ENCODE data around the gene ARHGAP33. TPM values are rescaled to one million over a fixed set of nuclear protein-coding genes. Genes with fewer than 3 reads are reported as not detected.

ARHGAP33 gene
- total RNA-seq, 4 donors from 2014 or later = 8.6 to 166 (median 20.0) TPM

DNA sequence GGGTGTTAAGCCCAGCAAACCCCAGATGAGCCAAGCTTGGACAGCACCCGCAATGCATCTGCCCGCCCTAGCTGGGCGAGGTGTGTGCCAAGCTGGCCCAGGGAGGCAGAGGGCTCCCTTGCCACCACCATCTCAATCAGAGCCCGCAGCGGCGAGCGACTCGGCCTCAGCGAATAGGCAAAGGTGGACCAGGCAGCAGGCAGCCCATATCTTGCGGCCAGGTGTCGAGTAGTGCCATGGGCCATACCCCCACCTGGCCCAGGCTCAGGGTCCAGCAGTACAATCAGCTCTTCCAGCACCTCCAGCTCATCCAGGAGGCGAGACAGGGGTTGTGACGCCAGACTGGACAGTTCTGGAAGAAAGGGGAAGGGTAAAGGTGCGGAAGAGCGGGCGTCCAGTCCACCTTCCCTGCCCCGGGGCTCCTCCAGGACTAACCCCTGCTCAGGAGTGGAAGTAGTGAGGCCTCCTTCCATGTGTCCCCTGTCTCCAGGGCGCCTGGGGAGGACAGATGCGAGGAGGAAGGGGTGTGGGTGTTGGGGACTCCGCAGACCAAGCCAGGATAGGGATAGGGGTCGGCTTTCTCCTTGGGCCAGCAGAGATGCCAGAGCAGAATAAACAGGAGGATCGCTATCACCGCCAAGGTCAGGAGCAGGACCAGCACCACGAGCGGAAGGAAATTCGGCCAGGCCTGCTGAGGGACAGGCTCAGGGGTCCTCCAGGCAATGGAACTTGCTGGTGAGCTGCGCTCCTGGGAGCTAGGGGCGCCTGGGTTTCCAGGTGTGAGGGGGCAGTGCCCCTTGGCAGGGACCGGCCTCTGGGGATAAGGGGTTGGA is 35.9 kb upstream of the ARHGAP33 start:
- Histone ChIP-seq H3K4me3 (peak overlapping the region; percentile 53 to 78 (median 66)), H3K27me3 (no peaks in the 10 kb centered on the region), H3K4me1 (peaks cover 0 to 25% (median 10%) of the 10 kb centered on the region in 4 donors), H3K9me3 (no peaks in the 10 kb centered on the region), H3K36me3 (peaks cover 0 to 51% (median 0%) of the 10 kb centered on the region in 3 donors), H3K27ac (peak overlapping the region; percentile 47 to 98 (median 80))
- TF ChIP-seq, protein P1, sequence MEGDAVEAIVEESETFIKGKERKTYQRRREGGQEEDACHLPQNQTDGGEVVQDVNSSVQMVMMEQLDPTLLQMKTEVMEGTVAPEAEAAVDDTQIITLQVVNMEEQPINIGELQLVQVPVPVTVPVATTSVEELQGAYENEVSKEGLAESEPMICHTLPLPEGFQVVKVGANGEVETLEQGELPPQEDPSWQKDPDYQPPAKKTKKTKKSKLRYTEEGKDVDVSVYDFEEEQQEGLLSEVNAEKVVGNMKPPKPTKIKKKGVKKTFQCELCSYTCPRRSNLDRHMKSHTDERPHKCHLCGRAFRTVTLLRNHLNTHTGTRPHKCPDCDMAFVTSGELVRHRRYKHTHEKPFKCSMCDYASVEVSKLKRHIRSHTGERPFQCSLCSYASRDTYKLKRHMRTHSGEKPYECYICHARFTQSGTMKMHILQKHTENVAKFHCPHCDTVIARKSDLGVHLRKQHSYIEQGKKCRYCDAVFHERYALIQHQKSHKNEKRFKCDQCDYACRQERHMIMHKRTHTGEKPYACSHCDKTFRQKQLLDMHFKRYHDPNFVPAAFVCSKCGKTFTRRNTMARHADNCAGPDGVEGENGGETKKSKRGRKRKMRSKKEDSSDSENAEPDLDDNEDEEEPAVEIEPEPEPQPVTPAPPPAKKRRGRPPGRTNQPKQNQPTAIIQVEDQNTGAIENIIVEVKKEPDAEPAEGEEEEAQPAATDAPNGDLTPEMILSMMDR (IDR thresholded peaks at IDR 0.05) = no peak
- no peak for TF ChIP-seq POLR2A (IDR thresholded peaks at IDR 0.05)
- no peak for DNase-seq

DNA sequence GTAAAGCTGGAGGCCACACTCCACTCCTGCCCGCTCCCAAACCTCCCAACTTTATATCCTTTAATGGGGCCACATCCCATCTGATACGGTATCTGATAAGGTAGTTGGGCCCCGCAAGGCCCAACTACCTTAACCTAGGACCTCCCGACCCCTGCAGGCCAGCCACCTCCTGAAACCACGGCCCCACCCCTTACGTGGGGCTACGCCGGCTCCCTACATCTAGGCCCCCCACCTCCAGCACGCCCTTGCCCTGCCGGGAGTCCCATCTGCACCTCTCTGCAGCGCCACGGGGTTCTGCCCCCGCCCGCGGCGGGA is 35.3 kb upstream of the ARHGAP33 start:
- Histone ChIP-seq H3K4me3 (peak overlapping the region; percentile 53 to 78 (median 66)), H3K4me1 (peaks cover 0 to 25% (median 11%) of the 10 kb centered on the region in 4 donors), H3K36me3 (peaks cover 0 to 45% (median 0%) of the 10 kb centered on the region in 3 donors), H3K27ac (peak overlapping the region; percentile 47 to 98 (median 80)), H3K9me3 (no peaks in the 10 kb centered on the region), H3K27me3 (no peaks in the 10 kb centered on the region)
- TF ChIP-seq, protein P1 (IDR thresholded peaks at IDR 0.05) = no peak
- TF ChIP-seq POLR2A (IDR thresholded peaks at IDR 0.05) = no peak
- no peak for DNase-seq

DNA sequence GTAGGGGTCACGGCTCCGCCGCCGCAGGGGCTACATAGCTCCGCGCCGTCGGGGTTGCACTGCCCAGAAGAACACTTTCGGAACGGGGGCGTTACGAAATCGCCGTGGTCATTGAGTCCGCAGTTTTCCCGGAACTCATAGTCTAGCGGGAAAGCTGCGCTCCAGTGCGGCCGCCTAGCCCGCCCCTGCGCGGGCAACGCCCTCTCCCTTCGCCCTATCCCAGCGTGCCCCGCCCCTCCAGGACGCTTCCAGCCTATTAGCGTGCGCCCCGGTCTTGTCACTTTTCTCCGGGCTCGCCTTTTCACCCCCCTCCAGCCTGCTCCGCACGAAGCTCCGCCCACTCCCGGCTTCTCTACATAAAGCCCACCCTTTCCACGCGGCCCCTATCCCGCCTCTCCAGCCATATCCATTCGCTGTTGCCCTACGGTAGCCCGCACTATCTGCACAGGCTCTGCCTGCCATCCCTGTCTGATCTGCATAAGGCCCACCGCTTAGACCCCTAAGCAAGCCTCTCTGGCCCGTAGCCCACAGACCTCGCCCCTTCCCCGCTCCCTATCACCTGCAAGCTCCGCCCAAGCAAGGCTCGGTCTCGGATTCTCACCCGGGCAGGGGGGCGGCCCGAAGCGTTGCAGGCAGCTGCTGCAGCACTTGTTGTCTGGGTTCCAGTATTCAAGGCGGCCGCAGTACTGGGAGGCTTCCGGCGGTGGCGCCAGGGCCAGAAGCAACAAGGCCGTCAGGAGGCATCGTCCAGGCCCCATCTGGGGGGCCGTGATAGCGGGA is 34.8 kb upstream of the ARHGAP33 start:
- Histone ChIP-seq H3K4me1 (peaks cover 0 to 26% (median 11%) of the 10 kb centered on the region in 4 donors), H3K36me3 (peaks cover 0 to 40% (median 0%) of the 10 kb centered on the region in 3 donors), H3K9me3 (no peaks in the 10 kb centered on the region), H3K27me3 (no peaks in the 10 kb centered on the region), H3K4me3 (peak overlapping the region; percentile 53 to 78 (median 66)), H3K27ac (peak overlapping the region; percentile 85 to 98 (median 90))
- DNase-seq = peak; percentile 98 to 100 (median 99)
- peak; percentile 13 to 30 for TF ChIP-seq POLR2A (IDR thresholded peaks at IDR 0.05)
- TF ChIP-seq, protein P1 (IDR thresholded peaks at IDR 0.05) = peak in 2 of 6 experiments; percentile 18 to 30

DNA sequence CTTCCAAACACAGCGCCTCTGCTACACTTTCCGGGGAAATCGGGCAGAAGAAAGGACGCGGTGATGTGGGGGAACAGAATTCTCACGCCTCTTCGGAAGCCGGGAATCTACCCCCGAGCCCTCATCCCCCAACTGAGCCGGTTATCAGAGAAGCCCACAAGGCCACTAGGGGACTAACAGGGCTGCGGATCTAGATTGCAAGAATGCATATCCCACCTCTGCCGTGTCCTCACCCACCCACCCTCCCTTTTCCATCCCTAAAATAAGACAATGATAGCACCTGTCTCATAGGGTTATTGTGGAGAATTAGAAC is 34.2 kb upstream of the ARHGAP33 start:
- H3K27me3 ChIP-seq = no peaks in the 10 kb centered on the region
- peaks cover 0 to 36% (median 0%) of the 10 kb centered on the region in 3 donors for H3K36me3 ChIP-seq
- no peaks in the 10 kb centered on the region for H3K9me3 ChIP-seq
- H3K4me3 ChIP-seq = peak overlapping the region; percentile 53 to 78 (median 66)
- peaks cover 0 to 31% (median 14%) of the 10 kb centered on the region in 4 donors for H3K4me1 ChIP-seq
- H3K27ac ChIP-seq = peak overlapping the region; percentile 85 to 98 (median 90)
- TF ChIP-seq, protein P1 (IDR thresholded peaks at IDR 0.05) = no peak
- no peak for TF ChIP-seq POLR2A (IDR thresholded peaks at IDR 0.05)
- no peak for DNase-seq

DNA sequence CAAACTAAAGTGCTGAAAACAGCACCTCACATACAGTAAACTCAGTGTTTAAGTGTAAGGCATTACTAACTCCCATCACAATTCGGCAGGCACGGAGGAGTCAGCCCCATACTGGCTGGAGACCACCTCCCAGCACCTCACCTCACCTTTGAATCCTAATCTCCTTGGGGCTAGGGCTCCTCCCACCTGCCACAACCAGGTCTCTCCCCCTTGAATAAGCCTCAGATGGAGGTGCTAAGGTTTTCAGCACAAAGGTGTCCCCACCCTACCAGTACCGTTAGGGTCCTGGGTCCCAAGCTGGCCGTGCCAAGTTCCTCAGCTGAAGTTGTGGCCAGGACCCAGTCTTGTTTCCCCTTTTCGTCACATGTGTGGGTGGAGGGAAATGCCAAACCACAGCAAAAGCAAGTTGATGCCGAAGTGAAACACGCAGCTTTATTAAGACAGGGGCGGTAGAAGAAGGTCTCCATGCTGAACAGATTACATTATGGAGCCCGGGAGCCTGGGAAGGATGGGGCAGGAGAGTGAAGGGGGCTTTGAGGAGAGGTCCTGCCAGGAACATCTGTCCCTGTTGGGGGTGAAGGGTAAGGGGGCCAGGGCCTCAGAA is 33.1 kb upstream of the ARHGAP33 start, which contains the start of gene IGFLR1:
Gene IGFLR1 (minus strand): TSS at position 332 of the 604 bp plus-strand sequence. CDS start 1,272 bp downstream, outside the sequence.
- no peaks in the 10 kb centered on the region for H3K9me3 ChIP-seq
- peaks cover 0 to 34% (median 19%) of the 10 kb centered on the region in 4 donors for H3K4me1 ChIP-seq
- H3K4me3 ChIP-seq = peak within 1 kb of the TSS; percentile 53 to 78 (median 66)
- TF ChIP-seq, protein P1 (IDR thresholded peaks at IDR 0.05) = no peak
- TF ChIP-seq POLR2A (IDR thresholded peaks at IDR 0.05) = no peak
- H3K36me3 ChIP-seq = peaks cover 0 to 26% (median 0%) of the 10 kb centered on the region in 3 donors
- DNase-seq = peak in 2 of 3 donors; percentile 81 to 83
- H3K27ac ChIP-seq = peak within 1 kb of the TSS; percentile 85 to 98 (median 90)
- H3K27me3 ChIP-seq = no peaks in the 10 kb centered on the region

Measured in Peyer's patch (tissue), 4 donors.